Right lung (tissue), 5 donors: Measurements from ENCODE around the gene AP1M2. TPM values are rescaled to one million over a fixed set of nuclear protein-coding genes. Genes with fewer than 3 reads are reported as not detected.
"Not testable (repeated sequence)": the region's sequence is repeated elsewhere in the genome, so short reads cannot be mapped to it uniquely, and the experiment has no call there.

ENCODE experiments used
- DNase-seq, 2 donors: peaks; one replicate each; pipeline ENCODE4 v3.0.0-alpha.2; 2013
- polyA plus RNA-seq, 5 donors: library from polyadenylated mRNA; unstranded; fragments of 120-200 nt; gene quantifications; one replicate each; pipeline versions ENCODE4 v1.2.1 to v1.2.3, GENCODE V29; 2013; ENCODE audit warnings: inconsistent platforms in 1 of 5, low replicate concordance in 1 of 5; ENCODE audit not compliant: insufficient read length in 5 of 5, insufficient read depth in 1 of 5

The AP1M2 gene
- polyA plus RNA-seq, 5 donors = 28.8 to 44.7 (median 34.4) TPM

DNA sequence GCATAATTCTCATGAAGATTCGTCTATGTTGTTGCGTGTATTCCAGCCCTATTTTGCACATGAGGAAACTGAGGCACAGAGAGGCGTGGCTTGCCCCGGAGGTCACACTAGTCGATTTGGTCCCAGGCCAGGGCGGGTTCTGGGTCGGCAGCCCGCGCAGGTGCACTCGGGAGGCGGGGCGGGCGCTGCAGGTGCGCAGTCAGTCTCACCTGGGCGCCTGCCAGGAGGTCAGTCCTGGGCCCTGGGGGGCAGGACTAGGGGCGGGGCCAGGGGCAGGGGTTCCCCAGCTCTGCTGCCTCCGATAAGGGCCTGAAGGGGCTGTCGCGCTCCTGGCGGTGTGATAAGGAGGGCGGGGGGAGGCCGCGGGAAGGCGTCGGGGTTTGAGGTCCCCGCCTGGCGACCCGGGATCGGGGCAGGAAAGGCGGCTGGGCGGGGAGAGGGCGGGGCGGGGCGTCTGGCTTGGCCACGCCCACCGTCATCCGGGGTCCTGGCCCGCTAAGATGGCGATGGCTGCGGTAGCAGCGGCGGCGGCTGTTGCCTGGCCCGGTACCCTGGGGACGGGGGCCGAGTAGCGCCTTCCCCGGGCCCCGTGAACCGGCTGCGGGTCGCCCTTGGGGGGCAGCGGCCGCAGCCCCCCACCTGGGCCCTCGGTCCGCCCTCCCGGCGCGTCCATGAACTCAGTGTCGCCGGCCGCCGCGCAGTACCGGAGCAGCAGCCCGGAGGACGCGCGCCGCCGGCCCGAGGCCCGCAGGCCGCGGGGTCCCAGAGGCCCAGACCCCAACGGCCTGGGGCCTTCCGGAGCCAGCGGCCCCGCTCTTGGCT lies 43.5 kb downstream of the AP1M2 start, which contains the start of gene ATG4D:
Gene ATG4D, plus strand, starts transcription at position 485 of the 822 bp plus-strand sequence. Its CDS starts 187 bp downstream, at position 672.
- peak; percentile 72 to 76 for DNase-seq

- DNase-seq = no peak
These were observed 44.1 kb downstream of the AP1M2 start for GRCh38 chr19:10543059-10543419.

DNA sequence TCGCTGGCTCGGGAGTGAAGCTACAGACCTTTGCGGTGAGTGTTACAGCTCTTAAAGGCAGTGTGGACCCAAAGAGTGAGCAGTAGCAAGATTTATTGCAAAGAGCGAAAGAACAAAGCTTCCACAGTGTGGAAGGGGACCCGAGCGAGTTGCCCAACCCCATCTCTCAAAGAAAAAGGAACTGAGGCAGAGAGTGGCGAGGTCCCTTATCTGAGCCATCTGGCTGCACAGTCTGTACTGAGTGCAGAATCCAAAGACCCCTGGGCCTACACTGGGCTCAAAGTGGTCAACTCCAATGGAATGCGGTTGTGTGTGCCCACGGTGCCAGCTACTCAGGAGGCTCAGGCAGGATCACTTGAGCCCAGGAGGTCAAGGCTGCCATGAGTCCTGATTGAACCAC lies 48.1 kb downstream of the AP1M2 start:
- DNase-seq = not testable (repeated sequence)

DNA sequence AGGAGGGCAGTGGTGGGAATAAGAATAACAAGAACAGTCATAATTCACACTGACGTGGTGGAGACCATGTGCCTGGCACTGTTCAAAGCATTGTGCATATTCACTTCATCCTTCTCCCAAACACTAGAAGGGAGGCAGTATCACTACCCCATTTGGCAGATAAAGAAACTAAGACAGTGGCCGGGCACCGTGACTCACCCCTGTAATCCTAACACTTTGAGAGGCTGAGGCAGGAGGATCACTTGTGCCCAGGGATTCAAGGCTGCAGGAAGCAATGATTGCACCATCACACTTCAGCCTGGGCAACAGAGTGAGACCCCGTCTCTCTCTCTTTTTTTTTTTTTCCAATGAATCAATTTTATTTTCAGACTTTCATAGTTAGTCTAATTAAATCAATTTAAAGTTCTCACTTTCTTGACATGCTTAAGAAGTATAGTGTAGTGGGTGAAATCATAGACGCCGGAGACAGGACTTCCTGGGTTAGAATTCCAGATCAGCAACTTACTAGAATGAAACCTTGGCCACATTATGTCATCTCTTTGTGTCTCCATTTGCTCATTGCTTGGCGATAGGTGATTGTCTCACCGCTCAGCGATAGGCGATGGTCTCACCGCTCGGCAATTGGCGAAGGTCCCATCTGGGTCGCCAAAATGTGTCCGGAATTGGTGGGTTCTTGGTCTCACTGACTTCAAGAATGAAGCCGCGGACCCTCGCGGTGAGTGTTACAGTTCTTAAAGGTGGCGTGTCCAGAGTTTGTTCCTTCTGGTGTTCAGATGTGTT lies 48.7 kb downstream of the AP1M2 start:
- DNase-seq = no peak

DNA sequence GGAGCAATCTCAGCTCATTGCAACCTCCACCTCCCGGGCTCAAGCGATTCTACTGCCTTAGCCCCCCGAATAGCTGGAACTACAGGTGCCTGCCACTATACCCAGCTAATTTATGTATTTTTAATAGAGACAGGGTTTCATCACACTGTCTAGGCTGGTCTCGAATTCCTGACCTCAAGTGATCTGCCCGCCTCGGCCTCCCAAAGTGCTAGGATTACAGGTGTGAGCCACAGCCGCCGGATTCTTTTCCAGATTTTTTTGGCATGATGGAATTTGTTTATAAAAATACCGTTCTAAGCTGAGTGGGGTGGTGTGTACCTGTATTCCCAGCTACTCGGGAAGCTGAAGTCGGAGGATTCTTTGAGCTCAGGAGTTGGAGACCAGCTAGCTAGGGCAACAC lies 49.4 kb downstream of the AP1M2 start:
- DNase-seq = no peak

GRCh38 chr19:10535613-10536012 lies 51.5 kb downstream of the AP1M2 start:
- DNase-seq = no peak

- DNase-seq = no peak
These were observed 53.3 kb downstream of the AP1M2 start for GRCh38 chr19:10533646-10534386.

GRCh38 chr19:10532457-10532856 lies 54.7 kb downstream of the AP1M2 start:
- DNase-seq = no peak

- DNase-seq = not testable (repeated sequence)
These were observed 60.2 kb downstream of the AP1M2 start for GRCh38 chr19:10526887-10527286.

DNA sequence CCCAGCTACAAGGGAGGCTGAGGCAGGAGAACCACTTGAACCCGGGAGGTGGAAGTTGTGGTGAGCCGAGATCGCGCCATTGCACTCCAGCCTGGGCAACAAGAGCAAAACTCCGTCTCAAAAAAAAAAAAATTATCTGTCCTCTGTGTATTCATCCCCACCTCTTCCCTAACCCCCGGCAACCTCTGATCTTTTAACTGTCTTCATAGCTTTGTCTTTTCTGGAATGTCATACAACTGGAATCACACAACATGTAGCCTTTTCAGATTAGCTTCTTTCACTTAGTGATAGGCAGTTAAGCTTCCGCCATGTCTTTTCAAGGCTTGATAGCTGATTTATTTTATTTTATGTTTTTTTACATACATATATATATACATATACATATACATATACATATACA lies 61.5 kb downstream of the AP1M2 start:
- no peak for DNase-seq

GRCh38 chr19:10523135-10523636 lies 63.9 kb downstream of the AP1M2 start:
- DNase-seq = no peak

Other genes with a start within 250 kb of the AP1M2 start
- 10 to 100 TPM in 3 of 5 donors, 1 to 10 TPM in 2; 9.3 to 17.6 (median 10.6) TPM for gene ICAM3, start 247.7 kb downstream of the AP1M2 start, polyA plus RNA-seq
- gene TYK2, start 206.7 kb downstream of the AP1M2 start, polyA plus RNA-seq = 100 to 1,000 TPM; 112 to 162 (median 149) TPM
- gene CDC37, start 183.8 kb downstream of the AP1M2 start, polyA plus RNA-seq = 100 to 1,000 TPM; 147 to 223 (median 164) TPM
- gene PDE4A, start 166.8 kb downstream of the AP1M2 start, polyA plus RNA-seq = 10 to 100 TPM in 1 of 5 donors, 1 to 10 TPM in 4; 3.7 to 10.1 (median 8.7) TPM
- gene KEAP1, start 84.0 kb downstream of the AP1M2 start, polyA plus RNA-seq = 10 to 100 TPM; 66.3 to 78.0 (median 76.7) TPM
- gene S1PR5, start 69.9 kb downstream of the AP1M2 start, polyA plus RNA-seq = under 1 TPM; 0.41 to 0.87 (median 0.65) TPM
- 10 to 100 TPM; 15.1 to 23.5 (median 19.9) TPM for gene ATG4D, start 43.4 kb downstream of the AP1M2 start, polyA plus RNA-seq
- gene KRI1, start 21.3 kb downstream of the AP1M2 start, polyA plus RNA-seq = 10 to 100 TPM; 25.4 to 38.2 (median 32.8) TPM
- 10 to 100 TPM; 10.3 to 13.7 (median 11.4) TPM for gene CDKN2D, start 18.3 kb downstream of the AP1M2 start, polyA plus RNA-seq
- gene SLC44A2, start 38.2 kb upstream of the AP1M2 start, polyA plus RNA-seq = 100 to 1,000 TPM; 165 to 214 (median 182) TPM
- gene ILF3, start 67.0 kb upstream of the AP1M2 start, polyA plus RNA-seq = 100 to 1,000 TPM; 275 to 315 (median 296) TPM
- gene QTRT1, start 114.1 kb upstream of the AP1M2 start, polyA plus RNA-seq = 10 to 100 TPM; 33.6 to 60.7 (median 44.8) TPM
- gene DNM2, start 130.8 kb upstream of the AP1M2 start, polyA plus RNA-seq = 100 to 1,000 TPM in 2 of 5 donors, 10 to 100 TPM in 3; 78.1 to 110 (median 98.8) TPM
- 10 to 100 TPM; 28.3 to 57.5 (median 37.0) TPM for gene TMED1, start 248.9 kb upstream of the AP1M2 start, polyA plus RNA-seq